Trophoblast cell (in vitro differentiated cells and primary cell): ENCODE results near the gene CBFA2T3.
A peak's percentile ranks its signal among the peaks of the same experiment; 100 is the strongest.

Experiments
- DNase-seq, 2 donors: peaks; one replicate each; pipeline ENCODE4 v3.0.0-alpha.2; 2016
- H2AFZ ChIP-seq: 2 replicates; pipeline ENCODE4 v1.6.1; 2013; ENCODE audit warnings: low read length, moderate library complexity, mild to moderate bottlenecking; ENCODE audit not compliant: insufficient read depth, poor library complexity
- H2AK5ac ChIP-seq: 2 replicates; pipeline ENCODE4 v1.6.1; 2013; ENCODE audit warnings: mild to moderate bottlenecking, low read length
- H2BK120ac ChIP-seq: 2 replicates; pipeline ENCODE4 v1.6.1; 2013; ENCODE audit warnings: low read length, mild to moderate bottlenecking, moderate library complexity; ENCODE audit not compliant: insufficient read depth, poor library complexity
- H2BK12ac ChIP-seq: 2 replicates; pipeline ENCODE4 v1.6.1; 2013; ENCODE audit warnings: mild to moderate bottlenecking, low read length, moderate library complexity
- H2BK5ac ChIP-seq: 2 replicates; pipeline ENCODE4 v1.6.1; 2013; ENCODE audit warnings: low read length, low read depth, moderate library complexity, mild to moderate bottlenecking; ENCODE audit not compliant: poor library complexity
- H3K14ac ChIP-seq: 2 replicates; pipeline ENCODE4 v1.6.1; 2013; ENCODE audit warnings: mild to moderate bottlenecking, low read length
- H3K18ac ChIP-seq: 2 replicates; pipeline ENCODE4 v1.6.1; 2013; ENCODE audit warnings: mild to moderate bottlenecking, low read length
- H3K23ac ChIP-seq: 2 replicates; pipeline ENCODE4 v1.6.1; 2013; ENCODE audit warnings: low read length
- H3K27ac ChIP-seq: 2 replicates; pipeline ENCODE4 v1.5.1; 2013; ENCODE audit warnings: low read depth, mild to moderate bottlenecking, inconsistent platforms, low read length, moderate library complexity
- H3K27me3 ChIP-seq: 2 replicates; pipeline ENCODE4 v1.6.1; 2013; ENCODE audit warnings: inconsistent platforms, mild to moderate bottlenecking, low read length, moderate library complexity; ENCODE audit not compliant: insufficient read depth
- H3K36me3 ChIP-seq, 2 experiments: 1 replicate in 1 of 2; 2 replicates in 1 of 2; pipeline ENCODE4 v1.6.1; 2013; ENCODE audit warnings: low read length in 2 of 2, mild to moderate bottlenecking in 2 of 2, moderate library complexity in 1 of 2; ENCODE audit not compliant: insufficient read depth in 2 of 2, control insufficient read depth in 1 of 2
- H3K4ac ChIP-seq: 2 replicates; pipeline ENCODE4 v1.6.1; 2013; ENCODE audit warnings: low read depth, mild to moderate bottlenecking, low read length, moderate library complexity
- H3K4me1 ChIP-seq, 2 experiments: 1 replicate in 1 of 2; 2 replicates in 1 of 2; pipeline ENCODE4 v1.6.1; 2013; ENCODE audit warnings: low read length in 2 of 2, mild to moderate bottlenecking in 2 of 2, moderate library complexity in 1 of 2; ENCODE audit not compliant: insufficient read depth in 2 of 2, control insufficient read depth in 1 of 2
- H3K4me2 ChIP-seq: 2 replicates; pipeline ENCODE4 v1.6.1; 2013; ENCODE audit warnings: inconsistent platforms, mild to moderate bottlenecking, low read length, moderate library complexity
- H3K4me3 ChIP-seq: 2 replicates; pipeline ENCODE4 v1.5.1; 2013; ENCODE audit warnings: mild to moderate bottlenecking, low read depth, low read length, inconsistent platforms
- H3K79me1 ChIP-seq: one replicate; pipeline ENCODE4 v1.6.1; 2013; ENCODE audit warnings: low read length
- H3K79me2 ChIP-seq: 2 replicates; pipeline ENCODE4 v1.6.1; 2013; ENCODE audit warnings: low read length, mild to moderate bottlenecking; ENCODE audit not compliant: control insufficient read depth, insufficient read depth, poor library complexity
- H3K9ac ChIP-seq: 2 replicates; pipeline ENCODE4 v1.6.1; 2013; ENCODE audit warnings: mild to moderate bottlenecking, low read length
- H3K9me3 ChIP-seq: 2 replicates; pipeline ENCODE4 v1.6.1; 2013; ENCODE audit warnings: low read depth, mild to moderate bottlenecking, control low read depth, inconsistent platforms, low read length; ENCODE audit not compliant: insufficient read depth
- H4K12ac ChIP-seq: 2 replicates; pipeline ENCODE4 v1.6.1; 2013; ENCODE audit warnings: low read depth, mild to moderate bottlenecking, low read length, moderate library complexity
- H4K8ac ChIP-seq: 2 replicates; pipeline ENCODE4 v1.6.1; 2013; ENCODE audit warnings: low read depth, mild to moderate bottlenecking, low read length, moderate library complexity
- H4K91ac ChIP-seq: one replicate; pipeline ENCODE4 v1.6.1; 2013; ENCODE audit warnings: low read depth, mild to moderate bottlenecking, low read length, moderate library complexity
- WGBS: extraction: QIAGEN DNeasy Blood & Tissue Kit; methylation state at CpG from one replicate; pipeline ENCODE4 v1.1.7; 2013; ENCODE audit warnings: missing lambda C conversion rate; ENCODE audit not compliant: insufficient read length, insufficient coverage; ENCODE audit errors: extremely low coverage; 5-methylcytosine and 5-hydroxymethylcytosine counted together

The CBFA2T3 gene

GRCh38 chr16:88859381-88860091 lies 117.5 kb downstream of the CBFA2T3 start:
- no peak overlapping the region for H3K23ac ChIP-seq
- H2AFZ ChIP-seq: no peak overlapping the region
- peaks cover 8% of the 10 kb centered on the region for H3K79me1 ChIP-seq
- no peaks in the 10 kb centered on the region for H3K27me3 ChIP-seq
- no peak overlapping the region for H2BK120ac ChIP-seq
- H4K12ac ChIP-seq: no peak overlapping the region
- DNase-seq: no peak
- H2BK5ac ChIP-seq: no peak overlapping the region
- H4K8ac ChIP-seq: no peak overlapping the region
- no peak overlapping the region for H4K91ac ChIP-seq
- H2AK5ac ChIP-seq: no peak overlapping the region
- peaks cover 8% of the 10 kb centered on the region in 2 experiments for H3K4me1 ChIP-seq
- WGBS: no CpG with 5 or more reads among the region's 20 CpGs
- no peak overlapping the region for H2BK12ac ChIP-seq
- no peak overlapping the region for H3K4ac ChIP-seq
- peaks cover 2% of the 10 kb centered on the region for H3K9me3 ChIP-seq
- H3K14ac ChIP-seq: no peak overlapping the region
- no peak overlapping the region for H3K4me2 ChIP-seq
- H3K36me3 ChIP-seq: peaks cover 31 to 39% of the 10 kb centered on the region in 2 experiments
- no peak overlapping the region for H3K9ac ChIP-seq
- H3K27ac ChIP-seq: no peak overlapping the region
- peaks cover 8% of the 10 kb centered on the region for H3K79me2 ChIP-seq
- no peak overlapping the region for H3K18ac ChIP-seq
- H3K4me3 ChIP-seq: no peak overlapping the region

- H3K23ac ChIP-seq: no peak overlapping the region
- no peak overlapping the region for H2BK5ac ChIP-seq
- peak overlapping the region; percentile 77 for H3K4me2 ChIP-seq
- peak overlapping the region; percentile 75 for H2AFZ ChIP-seq
- peaks cover 8% of the 10 kb centered on the region for H3K79me2 ChIP-seq
- no peak overlapping the region for H3K27ac ChIP-seq
- DNase-seq: peak; percentile 61 to 80
- peak overlapping the region; percentile 12 for H4K8ac ChIP-seq
- peak overlapping the region; percentile 74 for H4K91ac ChIP-seq
- H3K9ac ChIP-seq: peak overlapping the region; percentile 85
- WGBS: no CpG with 5 or more reads among the region's 12 CpGs
- no peak overlapping the region for H2AK5ac ChIP-seq
- no peak overlapping the region for H2BK12ac ChIP-seq
- H2BK120ac ChIP-seq: no peak overlapping the region
- H3K27me3 ChIP-seq: no peaks in the 10 kb centered on the region
- H3K4me3 ChIP-seq: peak overlapping the region; percentile 94
- no peak overlapping the region for H3K18ac ChIP-seq
- peaks cover under 1% of the 10 kb centered on the region for H3K9me3 ChIP-seq
- no peak overlapping the region for H3K14ac ChIP-seq
- no peak overlapping the region for H4K12ac ChIP-seq
- H3K4ac ChIP-seq: no peak overlapping the region
- peaks cover 34 to 40% of the 10 kb centered on the region in 2 experiments for H3K36me3 ChIP-seq
- H3K79me1 ChIP-seq: peaks cover 8% of the 10 kb centered on the region
- peaks cover 8% of the 10 kb centered on the region in 2 experiments for H3K4me1 ChIP-seq
These were observed 119.2 kb downstream of the CBFA2T3 start for GRCh38 chr16:88857728-88858339.

- Histone ChIP-seq H3K27ac (no peak within 1 kb of the TSS), H3K4ac (peak within 1 kb of the TSS; percentile 33), H3K9ac (peak within 1 kb of the TSS; percentile 85), H4K8ac (peak within 1 kb of the TSS; percentile 77), H2BK12ac (no peak within 1 kb of the TSS), H3K23ac (no peak within 1 kb of the TSS), H4K91ac (peak within 1 kb of the TSS; percentile 74), H2AK5ac (peak within 1 kb of the TSS; percentile 38), H3K14ac (peak within 1 kb of the TSS; percentile 85), H3K36me3 (peaks cover 31 to 34% of the 10 kb centered on the region in 2 experiments), H2BK120ac (peak within 1 kb of the TSS; percentile 30), H3K18ac (peak within 1 kb of the TSS; percentile 90), H2AFZ (peak within 1 kb of the TSS; percentile 75), H3K9me3 (no peaks in the 10 kb centered on the region), H3K4me1 (peaks cover 8% of the 10 kb centered on the region in 2 experiments), H3K4me3 (peak within 1 kb of the TSS; percentile 94), H3K79me2 (peaks cover 8% of the 10 kb centered on the region), H3K79me1 (peaks cover 8% of the 10 kb centered on the region), H4K12ac (peak within 1 kb of the TSS; percentile 64), H2BK5ac (peak within 1 kb of the TSS; percentile 37), H3K4me2 (peak within 1 kb of the TSS; percentile 77), H3K27me3 (no peaks in the 10 kb centered on the region)
- no CpG with 5 or more reads among the region's 87 CpGs for WGBS
- DNase-seq: peak; percentile 97 to 99
These were observed 119.9 kb downstream of the CBFA2T3 start, which contains the start of the genes GALNS and TRAPPC2L for GRCh38 chr16:88856828-88857727. GALNS (minus strand) TSS chr16:88856947; CDS start chr16:88856877, 70 bp downstream. TRAPPC2L (plus strand) TSS chr16:88857127; CDS start chr16:88857151, 24 bp downstream.
